Measurements from ENCODE around the gene MED7. TPM values are rescaled to one million over a fixed set of nuclear protein-coding genes. Genes with fewer than 3 reads are reported as not detected.

The MED7 gene
- total and polyA plus RNA-seq, 12 donors, result 9.5 to 45.3 (median 17.2) TPM

- H3K4me1 ChIP-seq (replicated peaks in 1 of 2), result no peaks in the 10 kb centered on the region
- no peaks in the 10 kb centered on the region for H3K36me3 ChIP-seq (replicated peaks in 1 of 2)
- intact Hi-C loops (cut with DNase I), result no loop called here
- no peak overlapping the region for H3K27ac ChIP-seq
- no peak overlapping the region for H3K4me3 ChIP-seq
- DNase-seq, result no peak
- H3K27me3 ChIP-seq, result no peaks in the 10 kb centered on the region
- no peaks in the 10 kb centered on the region for H3K9me3 ChIP-seq (replicated peaks in 1 of 3)
- WGBS, 4 donors, result 81 to 86% (median 84%) methylated on average over 14 of the region's 14 CpGs
- no peak for TF ChIP-seq POLR2A (IDR thresholded peaks at IDR 0.05)
- TF ChIP-seq, protein P1, sequence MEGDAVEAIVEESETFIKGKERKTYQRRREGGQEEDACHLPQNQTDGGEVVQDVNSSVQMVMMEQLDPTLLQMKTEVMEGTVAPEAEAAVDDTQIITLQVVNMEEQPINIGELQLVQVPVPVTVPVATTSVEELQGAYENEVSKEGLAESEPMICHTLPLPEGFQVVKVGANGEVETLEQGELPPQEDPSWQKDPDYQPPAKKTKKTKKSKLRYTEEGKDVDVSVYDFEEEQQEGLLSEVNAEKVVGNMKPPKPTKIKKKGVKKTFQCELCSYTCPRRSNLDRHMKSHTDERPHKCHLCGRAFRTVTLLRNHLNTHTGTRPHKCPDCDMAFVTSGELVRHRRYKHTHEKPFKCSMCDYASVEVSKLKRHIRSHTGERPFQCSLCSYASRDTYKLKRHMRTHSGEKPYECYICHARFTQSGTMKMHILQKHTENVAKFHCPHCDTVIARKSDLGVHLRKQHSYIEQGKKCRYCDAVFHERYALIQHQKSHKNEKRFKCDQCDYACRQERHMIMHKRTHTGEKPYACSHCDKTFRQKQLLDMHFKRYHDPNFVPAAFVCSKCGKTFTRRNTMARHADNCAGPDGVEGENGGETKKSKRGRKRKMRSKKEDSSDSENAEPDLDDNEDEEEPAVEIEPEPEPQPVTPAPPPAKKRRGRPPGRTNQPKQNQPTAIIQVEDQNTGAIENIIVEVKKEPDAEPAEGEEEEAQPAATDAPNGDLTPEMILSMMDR (IDR thresholded peaks at IDR 0.05), result no peak
Observed at GRCh38 chr5:157165668-157166067, 23.0 kb upstream of the MED7 start.

GRCh38 chr5:157165261-157165660 lies 22.6 kb upstream of the MED7 start:
- TF ChIP-seq, protein P1 (IDR thresholded peaks at IDR 0.05), result no peak
- TF ChIP-seq POLR2A (IDR thresholded peaks at IDR 0.05), result no peak
- no peaks in the 10 kb centered on the region for H3K4me1 ChIP-seq (replicated peaks in 1 of 2)
- DNase-seq, result no peak
- H3K27me3 ChIP-seq, result no peaks in the 10 kb centered on the region
- H3K4me3 ChIP-seq, result no peak overlapping the region
- no peaks in the 10 kb centered on the region for H3K9me3 ChIP-seq (replicated peaks in 1 of 3)
- no peaks in the 10 kb centered on the region for H3K36me3 ChIP-seq (replicated peaks in 1 of 2)
- no peak overlapping the region for H3K27ac ChIP-seq
- intact Hi-C loops (cut with DNase I), result no loop called here
- 64 to 92% (median 87%) methylated on average over 1 to 4 of the region's 4 CpGs for WGBS, 4 donors

GRCh38 chr5:157164521-157164920 lies 21.9 kb upstream of the MED7 start:
- Histone ChIP-seq H3K4me1 (replicated peaks in 1 of 2) (no peaks in the 10 kb centered on the region), H3K27ac (no peak overlapping the region), H3K36me3 (replicated peaks in 1 of 2) (no peaks in the 10 kb centered on the region), H3K4me3 (no peak overlapping the region), H3K9me3 (replicated peaks in 1 of 3) (no peaks in the 10 kb centered on the region), H3K27me3 (peaks cover 1% of the 10 kb centered on the region)
- no peak for DNase-seq
- WGBS, 4 donors, result 71 to 83% (median 78%) methylated on average over 5 of the region's 5 CpGs
- TF ChIP-seq, protein P1 (IDR thresholded peaks at IDR 0.05), result no peak
- TF ChIP-seq POLR2A (IDR thresholded peaks at IDR 0.05), result no peak
- intact Hi-C loops (cut with DNase I), result no loop called here

DNA sequence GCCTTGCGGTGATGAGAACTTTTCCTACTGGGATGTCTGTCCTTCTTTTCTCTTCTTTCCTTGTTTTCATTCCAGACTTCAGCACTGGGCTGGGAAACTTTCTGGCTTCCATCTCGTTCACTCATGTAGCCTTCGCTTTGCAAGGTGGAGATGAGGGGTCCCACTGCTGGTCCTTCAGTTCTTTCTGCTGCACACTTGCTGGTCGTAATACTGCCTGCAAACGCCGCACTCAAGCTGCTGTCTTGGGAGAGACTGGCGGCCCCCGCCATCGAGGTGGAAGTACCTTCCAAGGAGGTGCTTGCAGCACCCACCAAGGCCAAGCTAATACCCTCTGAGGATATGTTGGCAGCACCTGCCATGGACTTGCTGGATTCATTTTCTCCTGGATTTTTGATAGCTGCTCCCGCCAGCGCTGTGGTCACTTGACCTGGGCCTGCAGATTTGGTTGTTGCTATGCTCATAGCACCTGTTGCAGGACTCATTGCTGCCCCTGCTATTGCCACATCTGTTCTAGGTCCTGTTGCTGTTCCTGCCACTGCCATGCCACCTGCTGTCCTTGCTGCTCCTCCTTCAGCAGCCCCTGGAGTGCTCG lies 20.4 kb upstream of the MED7 start:
- intact Hi-C loops (cut with DNase I), result no loop called here

More for the DNA sequence above, 20.4 kb upstream of the MED7 start:
- H3K4me1 ChIP-seq (replicated peaks in 1 of 2), result no peaks in the 10 kb centered on the region
- TF ChIP-seq POLR2A (IDR thresholded peaks at IDR 0.05), result no peak
- TF ChIP-seq, protein P1 (IDR thresholded peaks at IDR 0.05), result no peak
- 84 to 95% (median 92%) methylated on average over 9 to 12 of the region's 12 CpGs for WGBS, 4 donors
- no peak overlapping the region for H3K27ac ChIP-seq
- no peak overlapping the region for H3K4me3 ChIP-seq
- H3K9me3 ChIP-seq (replicated peaks in 1 of 3), result no peaks in the 10 kb centered on the region
- no peak for DNase-seq
- no peaks in the 10 kb centered on the region for H3K36me3 ChIP-seq (replicated peaks in 1 of 2)
- peaks cover 3% of the 10 kb centered on the region for H3K27me3 ChIP-seq

Data from adrenal gland (tissue), 12 donors.